Activated CD4-positive, alpha-beta T cell treated with anti-CD3 and anti-CD28 coated beads, Interleukin-10, Interleukin-2, amounts not matched to agents 100 ng/mL and 50 ng/mL, durations not matched to agents 16 hours and 8 hours (primary cell): Measurements from ENCODE around the gene DYRK3.

Source experiments
- DNase-seq: peaks from one replicate; pipeline ENCODE4 v3.0.0-alpha.2; 2020

Gene DYRK3

GRCh38 chr1:206684478-206685333 is 49.4 kb downstream of the DYRK3 start, which contains the start of gene MAPKAPK2:
MAPKAPK2 (plus strand) TSS chr1:206684905; CDS start chr1:206685230, 325 bp downstream.
- peak; percentile 79 for DNase-seq

- DNase-seq: peak; percentile 38
Measured at GRCh38 chr1:206685334-206685768, 50.0 kb downstream of the DYRK3 start.

GRCh38 chr1:206685769-206686477 is 50.6 kb downstream of the DYRK3 start:
- peak; percentile 63 for DNase-seq

- peak; percentile 59 for DNase-seq
Measured at GRCh38 chr1:206686478-206687249, 51.3 kb downstream of the DYRK3 start.

- no peak for DNase-seq
Measured at GRCh38 chr1:206687251-206687914, 52.0 kb downstream of the DYRK3 start.

GRCh38 chr1:206687915-206688442 is 52.6 kb downstream of the DYRK3 start:
- DNase-seq: no peak

GRCh38 chr1:206690516-206690915 is 55.2 kb downstream of the DYRK3 start:
- DNase-seq: no peak

- no peak for DNase-seq
Measured at GRCh38 chr1:206691604-206692003, 56.3 kb downstream of the DYRK3 start.

GRCh38 chr1:206693029-206693428 is 57.7 kb downstream of the DYRK3 start:
- no peak for DNase-seq

GRCh38 chr1:206693592-206693991 is 58.3 kb downstream of the DYRK3 start:
- no peak for DNase-seq

- no peak for DNase-seq
Measured at GRCh38 chr1:206694171-206695124, 59.1 kb downstream of the DYRK3 start.

GRCh38 chr1:206695733-206696132 is 60.4 kb downstream of the DYRK3 start:
- DNase-seq: no peak

GRCh38 chr1:206696812-206697585 is 61.7 kb downstream of the DYRK3 start:
- no peak for DNase-seq

GRCh38 chr1:206698011-206698410 is 62.7 kb downstream of the DYRK3 start:
- no peak for DNase-seq
